Stimulated activated effector memory CD8-positive, alpha-beta T cell treated with anti-CD3 and anti-CD28 coated beads, Interleukin-12 subunit alpha, Interleukin-12 subunit beta, amount 100 ng/mL, for 72 hours (primary cell): ENCODE results near the gene WNT9B.

Experiments
- ATAC-seq: fragments of 150-1000 bp; cut with Tn5 transposase; 2 replicates; pipeline ENCODE4 v1.10.0; 2021
- DNase-seq, 2 donors: peaks; one replicate each; pipeline ENCODE4 v3.0.0; 2021 to 2022; ENCODE audit warnings: low spot score in 2 of 2
- H3K27ac Mint-ChIP-seq: one replicate; pipeline ENCODE4 v1.8.0; 2022; ENCODE audit warnings: mild to moderate bottlenecking, mixed read lengths
- H3K36me3 Mint-ChIP-seq: one replicate; pipeline ENCODE4 v1.8.0; 2022; ENCODE audit warnings: mild to moderate bottlenecking, mixed read lengths
- H3K4me1 Mint-ChIP-seq: one replicate; pipeline ENCODE4 v1.8.0; 2022; ENCODE audit warnings: mixed read lengths
- H3K4me3 Mint-ChIP-seq: one replicate; pipeline ENCODE4 v1.8.0; 2022; ENCODE audit warnings: mild to moderate bottlenecking, mixed read lengths
- H3K9me3 Mint-ChIP-seq: one replicate; pipeline ENCODE4 v1.8.0; 2022; ENCODE audit warnings: mixed read lengths

The WNT9B gene

DNA sequence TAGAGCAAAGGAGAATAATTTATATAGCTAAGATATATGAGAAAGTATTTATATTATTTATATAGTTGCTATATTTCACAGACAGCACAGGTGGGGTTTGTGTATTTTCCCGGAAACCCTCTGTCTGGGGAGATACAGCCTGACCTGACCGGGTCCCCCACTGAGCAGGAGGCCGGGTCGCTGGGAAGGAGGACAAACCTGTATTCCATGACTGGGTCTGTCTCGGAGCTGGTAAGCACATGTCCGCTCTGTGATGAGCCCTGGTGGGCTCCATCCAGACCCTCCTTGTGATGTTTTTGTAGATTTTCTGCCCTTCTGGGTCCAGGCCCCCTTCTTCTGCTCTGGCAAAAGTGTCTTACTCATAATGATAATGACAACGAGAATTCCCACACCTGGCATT is 27.7 kb downstream of the WNT9B start:
- Mint-ChIP-seq H3K27ac (no peak overlapping the region), H3K36me3 (no peaks in the 10 kb centered on the region), H3K4me1 (peaks cover 5% of the 10 kb centered on the region), H3K9me3 (no peaks in the 10 kb centered on the region), H3K4me3 (no peak overlapping the region)
- ATAC-seq = no peak
- DNase-seq = no peak

GRCh38 chr17:46881015-46881414 is 29.6 kb downstream of the WNT9B start:
- no peaks in the 10 kb centered on the region for H3K9me3 Mint-ChIP-seq
- DNase-seq (no peak), ATAC-seq (no peak)
- no peak overlapping the region for H3K4me3 Mint-ChIP-seq
- H3K36me3 Mint-ChIP-seq = no peaks in the 10 kb centered on the region
- peaks cover 5% of the 10 kb centered on the region for H3K4me1 Mint-ChIP-seq
- no peak overlapping the region for H3K27ac Mint-ChIP-seq

GRCh38 chr17:46882666-46883065 is 31.3 kb downstream of the WNT9B start:
- Mint-ChIP-seq H3K4me3 (no peak overlapping the region), H3K27ac (no peak overlapping the region), H3K4me1 (peaks cover 4% of the 10 kb centered on the region), H3K36me3 (no peaks in the 10 kb centered on the region), H3K9me3 (no peaks in the 10 kb centered on the region)
- DNase-seq = no peak
- no peak for ATAC-seq

DNA sequence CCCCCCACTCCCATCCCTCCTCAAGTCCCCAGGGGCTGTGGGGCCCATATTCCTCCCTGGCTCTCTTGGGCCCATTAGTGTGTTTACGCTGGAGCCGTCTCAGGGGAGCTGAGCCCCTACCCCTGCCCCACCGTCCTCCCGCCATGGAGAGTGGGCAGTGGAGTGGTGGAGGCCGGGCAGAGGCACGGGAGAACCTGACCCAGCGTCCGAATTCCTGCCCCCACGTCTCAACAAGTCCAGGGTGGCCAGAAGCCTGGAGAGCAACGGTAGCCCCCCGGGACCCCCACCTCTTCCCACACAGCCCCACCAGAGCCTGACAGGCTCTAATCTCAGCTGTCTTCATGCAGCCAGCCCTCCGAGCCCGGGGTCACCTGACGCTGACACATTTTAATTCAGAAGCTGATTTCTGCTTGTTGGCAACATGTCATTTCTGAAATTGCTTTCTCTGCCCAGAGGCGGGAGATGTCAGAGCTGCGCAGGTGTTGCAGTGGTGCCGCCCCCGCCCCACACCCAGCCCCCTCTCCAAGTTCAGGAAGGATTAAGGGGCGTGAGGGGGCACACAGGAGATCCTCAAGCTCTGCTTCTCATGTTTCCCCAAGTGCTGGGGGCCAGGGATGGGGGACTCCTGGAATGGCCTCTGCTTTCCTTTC is 32.6 kb downstream of the WNT9B start:
- ATAC-seq = no peak
- DNase-seq = no peak
- Mint-ChIP-seq H3K9me3 (no peaks in the 10 kb centered on the region), H3K36me3 (no peaks in the 10 kb centered on the region), H3K4me3 (no peak overlapping the region), H3K27ac (no peak overlapping the region), H3K4me1 (no peaks in the 10 kb centered on the region)

- no peak for DNase-seq
- H3K4me3 Mint-ChIP-seq = no peak overlapping the region
- no peaks in the 10 kb centered on the region for H3K36me3 Mint-ChIP-seq
- no peak for ATAC-seq
- no peak overlapping the region for H3K27ac Mint-ChIP-seq
- no peaks in the 10 kb centered on the region for H3K4me1 Mint-ChIP-seq
- no peaks in the 10 kb centered on the region for H3K9me3 Mint-ChIP-seq
Observed at GRCh38 chr17:46884552-46884951, 33.2 kb downstream of the WNT9B start.

- ATAC-seq = no peak
- H3K36me3 Mint-ChIP-seq = no peaks in the 10 kb centered on the region
- no peaks in the 10 kb centered on the region for H3K9me3 Mint-ChIP-seq
- no peak overlapping the region for H3K4me3 Mint-ChIP-seq
- H3K4me1 Mint-ChIP-seq = no peaks in the 10 kb centered on the region
- DNase-seq = no peak
- peak overlapping the region; percentile 3 for H3K27ac Mint-ChIP-seq
Observed at GRCh38 chr17:46885415-46886309, 34.3 kb downstream of the WNT9B start.

- H3K4me1 Mint-ChIP-seq = no peaks in the 10 kb centered on the region
- DNase-seq (no peak), ATAC-seq (no peak)
- no peaks in the 10 kb centered on the region for H3K9me3 Mint-ChIP-seq
- no peaks in the 10 kb centered on the region for H3K36me3 Mint-ChIP-seq
- H3K4me3 Mint-ChIP-seq = no peak overlapping the region
- H3K27ac Mint-ChIP-seq = no peak overlapping the region
Observed at GRCh38 chr17:46886310-46886663, 34.9 kb downstream of the WNT9B start.

GRCh38 chr17:46887717-46888116 is 36.3 kb downstream of the WNT9B start:
- no peak for DNase-seq
- Mint-ChIP-seq H3K4me3 (no peak overlapping the region), H3K9me3 (no peaks in the 10 kb centered on the region), H3K36me3 (no peaks in the 10 kb centered on the region), H3K27ac (no peak overlapping the region), H3K4me1 (no peaks in the 10 kb centered on the region)
- no peak for ATAC-seq

GRCh38 chr17:46888727-46889126 is 37.3 kb downstream of the WNT9B start:
- no peak overlapping the region for H3K4me3 Mint-ChIP-seq
- H3K36me3 Mint-ChIP-seq = no peaks in the 10 kb centered on the region

GRCh38 chr17:46889519-46889918 is 38.1 kb downstream of the WNT9B start:
- ATAC-seq (no peak), DNase-seq (no peak)
- Mint-ChIP-seq H3K36me3 (no peaks in the 10 kb centered on the region), H3K9me3 (no peaks in the 10 kb centered on the region), H3K4me3 (no peak overlapping the region), H3K27ac (no peak overlapping the region), H3K4me1 (no peaks in the 10 kb centered on the region)

More at GRCh38 chr17:46888727-46889126, 37.3 kb downstream of the WNT9B start:
- Mint-ChIP-seq H3K9me3 (no peaks in the 10 kb centered on the region), H3K27ac (no peak overlapping the region), H3K4me1 (no peaks in the 10 kb centered on the region)
- ATAC-seq (no peak), DNase-seq (no peak)

DNA sequence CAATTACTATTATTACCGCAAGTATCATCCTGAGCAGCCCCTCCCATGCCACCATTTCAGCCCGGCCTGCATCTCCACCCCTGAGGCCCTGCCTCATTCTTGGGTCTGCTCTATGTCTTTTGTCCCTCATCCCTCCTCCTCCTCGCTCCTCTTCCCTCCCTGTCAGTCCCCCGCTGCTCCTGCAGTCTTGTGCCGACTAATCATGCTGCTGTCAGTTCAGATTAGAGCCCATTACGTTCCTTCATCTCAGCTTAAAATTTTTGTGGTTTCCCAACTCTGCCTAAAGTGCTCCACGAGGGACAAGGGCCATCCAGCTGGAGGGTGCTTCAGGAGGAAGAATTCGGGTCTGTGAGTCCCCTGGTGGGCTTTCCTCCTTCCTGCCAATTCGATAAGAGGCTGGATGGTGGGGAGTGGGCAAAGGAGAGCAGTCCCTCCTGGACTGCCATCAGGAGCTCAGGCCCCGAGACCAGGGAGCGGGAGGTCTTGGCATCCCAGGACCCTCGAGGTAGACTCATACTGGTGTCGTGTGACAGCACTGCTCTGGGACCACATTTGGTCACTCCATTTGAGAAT is 38.7 kb downstream of the WNT9B start:
- Mint-ChIP-seq H3K4me1 (no peaks in the 10 kb centered on the region), H3K27ac (no peak overlapping the region), H3K9me3 (no peaks in the 10 kb centered on the region), H3K36me3 (no peaks in the 10 kb centered on the region), H3K4me3 (no peak overlapping the region)
- ATAC-seq (no peak), DNase-seq (no peak)

- H3K9me3 Mint-ChIP-seq = no peaks in the 10 kb centered on the region
- no peaks in the 10 kb centered on the region for H3K36me3 Mint-ChIP-seq
- no peak overlapping the region for H3K27ac Mint-ChIP-seq
- DNase-seq = no peak
- no peaks in the 10 kb centered on the region for H3K4me1 Mint-ChIP-seq
- no peak overlapping the region for H3K4me3 Mint-ChIP-seq
- ATAC-seq = no peak
Observed at GRCh38 chr17:46890638-46891037, 39.3 kb downstream of the WNT9B start.

DNA sequence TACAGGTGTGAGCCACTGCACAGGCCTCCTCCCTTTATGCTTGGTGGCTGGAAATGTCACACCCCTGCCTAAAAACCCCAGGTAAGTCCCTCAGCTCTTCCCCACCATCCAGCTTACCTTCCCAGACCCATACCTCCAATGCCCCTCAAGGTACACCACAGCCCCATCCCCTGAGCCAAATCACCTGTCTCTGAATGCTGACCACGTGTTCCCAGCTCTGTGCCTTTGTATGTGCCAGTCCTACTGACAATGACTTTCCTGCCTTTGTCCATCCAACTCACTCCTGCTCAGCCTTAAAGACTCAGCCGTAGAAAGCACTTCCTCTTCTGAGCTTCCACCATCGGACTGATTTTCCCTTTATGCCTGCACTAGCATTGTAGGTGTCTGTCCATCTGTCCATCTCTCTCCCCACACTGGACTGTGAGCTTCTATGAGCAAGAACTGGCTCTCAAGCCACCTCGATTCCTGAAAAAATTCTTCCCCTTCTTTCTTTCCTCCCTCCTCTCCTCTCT is 40.9 kb downstream of the WNT9B start:
- peaks cover 6% of the 10 kb centered on the region for H3K36me3 Mint-ChIP-seq
- H3K9me3 Mint-ChIP-seq = no peaks in the 10 kb centered on the region
- H3K4me3 Mint-ChIP-seq = no peak overlapping the region
- DNase-seq = no peak
- H3K27ac Mint-ChIP-seq = no peak overlapping the region
- ATAC-seq = no peak
- no peaks in the 10 kb centered on the region for H3K4me1 Mint-ChIP-seq

- no peaks in the 10 kb centered on the region for H3K4me1 Mint-ChIP-seq
- H3K36me3 Mint-ChIP-seq = peaks cover 6% of the 10 kb centered on the region
- no peak overlapping the region for H3K4me3 Mint-ChIP-seq
- H3K27ac Mint-ChIP-seq = no peak overlapping the region
- ATAC-seq (no peak), DNase-seq (no peak)
- H3K9me3 Mint-ChIP-seq = no peaks in the 10 kb centered on the region
Observed at GRCh38 chr17:46894024-46894423, 42.6 kb downstream of the WNT9B start.

- no peak overlapping the region for H3K27ac Mint-ChIP-seq
- DNase-seq = no peak
- H3K4me1 Mint-ChIP-seq = no peaks in the 10 kb centered on the region
- H3K9me3 Mint-ChIP-seq = no peaks in the 10 kb centered on the region
- ATAC-seq = peak; percentile 8
- no peak overlapping the region for H3K4me3 Mint-ChIP-seq
- H3K36me3 Mint-ChIP-seq = peaks cover 6% of the 10 kb centered on the region
Observed at GRCh38 chr17:46894476-46895151, 43.2 kb downstream of the WNT9B start.
